Testis (tissue), 3 donors: ENCODE data around the gene UPP1. TPM values are rescaled to one million over a fixed set of nuclear protein-coding genes. Genes with fewer than 3 reads are reported as not detected.

Experiments
- DNase-seq: peaks from one replicate; pipeline ENCODE4 v3.0.0-alpha.2; 2019
- H3K27ac ChIP-seq, 2 donors: fragments of 200-600 bp; sonication (generic); one replicate each; pipeline ENCODE4 v1.5.1; 2019
- H3K27me3 ChIP-seq: fragments of 200-600 bp; sonication (generic); one replicate; pipeline ENCODE4 v1.5.1; 2019
- H3K36me3 ChIP-seq: fragments of 200-600 bp; sonication (generic); one replicate; pipeline ENCODE4 v1.5.1; 2017; ENCODE audit warnings: low read depth; ENCODE audit errors: missing control alignments
- H3K4me1 ChIP-seq: fragments of 200-600 bp; sonication (generic); one replicate; pipeline ENCODE4 v1.5.1; 2019
- H3K4me3 ChIP-seq, 2 donors: fragments of 200-600 bp; sonication (generic); one replicate each; pipeline ENCODE4 v1.5.1; 2017 to 2019
- H3K9me3 ChIP-seq: fragments of 200-600 bp; sonication (generic); one replicate; pipeline ENCODE4 v1.5.1; 2017
- CTCF ChIP-seq, 3 experiments: fragments of 450-650 bp in 2 of 3; fragments of 200-600 bp in 1 of 3; sonication (generic) in 1 of 3; IDR thresholded peaks; one replicate each; pipeline ENCODE4 v1.5.1; 2016 to 2019; ENCODE audit warnings: antibody characterized with exemption in 3 of 3, mild to moderate bottlenecking in 2 of 3, moderate library complexity in 1 of 3
- POLR2A ChIP-seq: fragments of 450-650 bp; IDR thresholded peaks from one replicate; pipeline ENCODE4 v1.6.1; 2017; ENCODE audit warnings: antibody characterized with exemption, mild to moderate bottlenecking, moderate library complexity
- WGBS, 2 donors: methylation state at CpG; one replicate each; pipeline ENCODE4 v1.1.5; 2018; 5-methylcytosine and 5-hydroxymethylcytosine counted together
- intact Hi-C: fragments of 100-400 bp; cut with DNase I; formaldehyde crosslinking; loops from one replicate; pipeline ENCODE4 v1.15.1; 2023; ENCODE audit warnings: low total_unique reads
- polyA plus RNA-seq: library from polyadenylated mRNA; stranded (reverse); fragments of 350-450 nt; fragmentation: Illumina TruSeq; extraction: RNeasy Lipid Tissue Mini Kit (QIAGEN cat#74804); gene quantifications from one replicate; pipeline ENCODE4 v1.2.3, GENCODE V29; 2014; ENCODE audit warnings: low read depth, low replicate concordance; ENCODE audit not compliant: insufficient read depth
- total RNA-seq, 2 donors: library from RNA; depleted of rRNA; stranded (reverse); fragments of >200 nt; gene quantifications; one replicate each; pipeline ENCODE4 v1.2.3, GENCODE V29; 2016

UPP1 gene
- total and polyA plus RNA-seq, 3 donors from 2014 or later, result 13.1 to 20.8 (median 17.2) TPM

GRCh38 chr7:48106906-48107659, 18.0 kb downstream of the UPP1 start:
- no peaks in the 10 kb centered on the region for H3K27me3 ChIP-seq
- no peak overlapping the region for H3K4me3 ChIP-seq
- H3K36me3 ChIP-seq, result no peaks in the 10 kb centered on the region
- DNase-seq, result no peak
- intact Hi-C loops, result loop anchor here (10.0 kb wide), 1 partner anchor 162 kb away; the partner anchor contains the start of gene PKD1L1
- no peaks in the 10 kb centered on the region for H3K9me3 ChIP-seq
- WGBS, 2 donors, result 94 to 97% methylated on average over 16 to 29 of the region's 29 CpGs
- H3K4me1 ChIP-seq, result peaks cover 4% of the 10 kb centered on the region
- no peak overlapping the region for H3K27ac ChIP-seq
- TF ChIP-seq CTCF (IDR thresholded peaks at IDR 0.05), result no peak

GRCh38 chr7:48107926-48108472, 18.9 kb downstream of the UPP1 start:
- WGBS, 2 donors, result 93 to 95% methylated on average over 16 to 18 of the region's 18 CpGs
- H3K4me1 ChIP-seq, result peaks cover 4% of the 10 kb centered on the region
- TF ChIP-seq POLR2A (no peak), CTCF (IDR thresholded peaks at IDR 0.05) (no peak)
- intact Hi-C loops, result loop anchor here (10.0 kb wide), 1 partner anchor 163 kb away; the partner anchor contains the start of gene PKD1L1
- H3K4me3 ChIP-seq, result no peak overlapping the region
- H3K27me3 ChIP-seq, result no peaks in the 10 kb centered on the region
- H3K36me3 ChIP-seq, result no peaks in the 10 kb centered on the region
- DNase-seq, result no peak
- H3K27ac ChIP-seq, result no peak overlapping the region
- no peaks in the 10 kb centered on the region for H3K9me3 ChIP-seq

DNA sequence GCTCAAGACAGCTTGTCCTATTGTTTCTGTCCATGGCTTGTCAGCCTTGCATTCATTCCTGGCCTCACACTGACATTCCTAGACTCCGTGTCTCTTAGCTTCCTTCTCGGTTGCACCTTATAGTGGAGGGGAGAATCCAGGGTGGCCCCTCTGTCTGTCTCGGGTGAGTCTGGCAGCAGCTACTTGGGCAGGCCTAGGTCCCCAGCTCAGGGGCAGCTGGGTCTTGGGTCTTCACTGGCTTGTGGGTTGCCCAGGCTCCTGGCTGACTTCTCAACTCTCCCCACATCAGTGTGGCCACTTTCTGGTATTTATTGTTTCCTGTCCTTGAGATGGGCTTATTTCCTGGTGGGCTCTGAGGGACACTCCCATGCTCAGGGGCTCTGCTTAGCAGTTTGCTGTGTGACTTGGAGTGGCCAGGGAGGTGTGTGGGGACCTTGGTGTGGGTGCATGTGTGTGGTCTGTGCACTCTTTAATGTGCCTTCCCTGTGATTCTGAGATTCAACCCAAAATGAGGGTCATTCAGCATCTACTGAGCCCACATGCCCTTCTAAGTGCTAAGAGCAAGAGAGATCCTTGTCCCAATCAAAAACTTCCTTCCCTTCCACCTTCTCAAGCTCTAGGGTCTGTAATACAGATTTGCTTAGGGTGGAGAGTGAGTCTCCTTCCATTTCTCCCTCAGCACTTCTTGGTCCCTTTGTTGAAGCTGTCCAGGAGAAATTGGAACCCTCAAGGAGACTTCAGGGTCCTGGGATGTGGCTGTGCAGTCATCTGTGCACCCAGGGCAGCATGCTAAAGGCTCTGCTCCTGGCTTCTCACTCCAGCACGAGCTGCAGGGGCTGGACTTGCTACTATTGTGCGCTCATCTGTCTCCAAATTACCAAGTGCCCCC, 20.1 kb downstream of the UPP1 start:
- 94 to 95% methylated on average over 4 to 5 of the region's 5 CpGs for WGBS, 2 donors
- TF ChIP-seq POLR2A (no peak), CTCF (IDR thresholded peaks at IDR 0.05) (no peak)
- DNase-seq, result no peak

DNA sequence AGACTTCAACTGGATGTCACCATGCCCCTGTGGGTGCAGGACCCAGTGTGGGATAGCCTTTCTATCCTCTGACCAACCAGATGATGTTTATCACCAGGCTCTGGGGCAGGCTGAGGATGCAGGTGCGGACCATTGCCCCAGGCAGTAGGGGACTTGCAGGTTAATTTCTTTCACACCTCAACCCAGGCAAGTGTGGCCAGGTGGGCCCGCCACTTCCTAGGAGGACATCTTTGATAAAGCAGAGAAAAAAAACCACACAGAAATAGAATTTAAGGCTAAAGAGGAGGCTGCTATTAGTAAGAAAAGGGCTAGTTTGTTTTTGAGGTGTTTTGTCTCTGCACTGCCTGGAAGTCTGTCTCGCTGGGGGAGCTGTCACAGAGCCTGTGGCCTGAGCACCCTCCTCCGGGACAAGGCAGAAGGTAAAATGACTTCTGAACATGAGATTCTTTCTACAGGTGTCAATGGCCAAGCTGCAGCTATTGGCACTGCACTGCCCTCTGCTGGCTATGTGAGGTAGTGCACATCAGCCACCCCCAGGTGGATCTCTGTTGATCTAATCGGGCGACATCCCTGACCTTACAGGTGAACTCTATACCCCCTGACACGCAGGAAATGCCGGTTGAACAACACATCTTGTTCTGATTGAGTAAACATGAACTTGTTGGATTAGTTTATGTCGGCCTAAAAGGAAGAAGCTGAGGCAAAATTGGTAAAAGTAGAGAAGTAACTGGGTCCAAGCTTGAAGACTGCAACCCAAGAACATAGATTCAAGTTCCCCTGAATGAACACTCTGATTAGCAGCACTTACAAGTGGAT, 21.0 kb downstream of the UPP1 start:
- H3K27ac ChIP-seq, result no peak overlapping the region

More for the DNA sequence above, 20.1 kb downstream of the UPP1 start:
- H3K4me1 ChIP-seq, result peaks cover 4% of the 10 kb centered on the region
- H3K9me3 ChIP-seq, result no peaks in the 10 kb centered on the region
- no peaks in the 10 kb centered on the region for H3K27me3 ChIP-seq
- H3K36me3 ChIP-seq, result no peaks in the 10 kb centered on the region
- intact Hi-C loops, result loop anchor here (10.0 kb wide), 1 partner anchor 164 kb away; the partner anchor contains the start of gene PKD1L1
- H3K4me3 ChIP-seq, result no peak overlapping the region
- no peak overlapping the region for H3K27ac ChIP-seq

More for the DNA sequence above, 21.0 kb downstream of the UPP1 start:
- no peaks in the 10 kb centered on the region for H3K36me3 ChIP-seq
- WGBS, 2 donors, result 29 to 33% methylated on average over 9 of the region's 9 CpGs
- no peaks in the 10 kb centered on the region for H3K9me3 ChIP-seq
- intact Hi-C loops, result loop anchor here (10.0 kb wide), 1 partner anchor 165 kb away; the partner anchor contains the start of gene PKD1L1
- no peaks in the 10 kb centered on the region for H3K27me3 ChIP-seq
- H3K4me1 ChIP-seq, result peaks cover 4% of the 10 kb centered on the region
- peak; percentile 90 for DNase-seq
- H3K4me3 ChIP-seq, result no peak overlapping the region
- TF ChIP-seq POLR2A, result no peak
- peak; percentile 95 to 99 (median 97) for TF ChIP-seq CTCF (IDR thresholded peaks at IDR 0.05)
